Measurements from ENCODE around the gene DCAF10.
"Not testable (repeated sequence)": the region's sequence is repeated elsewhere in the genome, so short reads cannot be mapped to it uniquely, and the experiment has no call there.

DCAF10 gene, protein sequence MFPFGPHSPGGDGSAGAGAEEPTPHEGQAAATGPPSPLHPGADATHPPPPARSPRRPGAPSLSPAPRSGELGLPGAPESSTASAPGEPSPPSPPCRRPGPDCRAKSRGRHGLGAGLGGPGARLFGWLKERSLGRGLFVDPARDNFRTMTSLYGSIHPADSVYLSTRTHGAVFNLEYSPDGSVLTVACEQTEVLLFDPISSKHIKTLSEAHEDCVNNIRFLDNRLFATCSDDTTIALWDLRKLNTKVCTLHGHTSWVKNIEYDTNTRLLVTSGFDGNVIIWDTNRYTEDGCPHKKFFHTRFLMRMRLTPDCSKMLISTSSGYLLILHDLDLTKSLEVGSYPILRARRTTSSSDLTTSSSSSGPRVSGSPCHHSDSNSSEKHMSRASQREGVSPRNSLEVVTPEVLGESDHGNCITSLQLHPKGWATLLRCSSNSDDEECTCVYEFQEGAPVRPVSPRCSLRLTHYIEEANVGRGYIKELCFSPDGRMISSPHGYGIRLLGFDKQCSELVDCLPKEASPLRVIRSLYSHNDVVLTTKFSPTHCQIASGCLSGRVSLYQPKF

DNA sequence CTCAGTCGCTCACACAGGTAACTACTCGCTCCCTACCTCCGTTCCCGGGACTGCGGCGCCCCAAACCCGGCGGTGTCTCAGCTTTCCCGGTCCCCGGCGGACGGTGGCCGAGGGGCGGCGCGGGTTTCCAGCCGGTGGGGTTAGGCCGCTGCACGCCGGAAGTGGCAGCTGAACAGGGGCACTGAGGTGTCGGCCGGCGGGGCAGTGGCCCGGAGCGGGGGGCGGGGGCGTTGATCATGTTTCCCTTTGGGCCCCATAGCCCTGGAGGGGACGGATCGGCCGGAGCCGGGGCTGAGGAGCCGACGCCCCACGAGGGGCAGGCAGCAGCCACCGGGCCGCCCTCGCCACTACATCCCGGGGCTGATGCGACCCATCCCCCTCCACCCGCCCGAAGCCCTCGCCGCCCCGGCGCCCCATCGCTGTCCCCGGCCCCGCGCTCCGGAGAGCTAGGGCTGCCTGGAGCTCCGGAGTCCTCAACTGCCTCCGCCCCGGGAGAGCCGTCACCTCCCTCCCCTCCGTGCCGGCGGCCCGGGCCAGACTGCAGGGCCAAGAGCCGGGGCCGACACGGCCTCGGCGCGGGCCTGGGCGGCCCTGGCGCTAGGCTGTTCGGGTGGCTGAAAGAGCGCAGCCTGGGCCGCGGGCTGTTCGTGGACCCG lies at the start of gene DCAF10:
Gene DCAF10 (plus strand): TSS at position 167 of the 656 bp plus-strand sequence. CDS start 70 bp downstream, at position 237.
- peak; percentile 43 to 77 for DNase-seq

DNA sequence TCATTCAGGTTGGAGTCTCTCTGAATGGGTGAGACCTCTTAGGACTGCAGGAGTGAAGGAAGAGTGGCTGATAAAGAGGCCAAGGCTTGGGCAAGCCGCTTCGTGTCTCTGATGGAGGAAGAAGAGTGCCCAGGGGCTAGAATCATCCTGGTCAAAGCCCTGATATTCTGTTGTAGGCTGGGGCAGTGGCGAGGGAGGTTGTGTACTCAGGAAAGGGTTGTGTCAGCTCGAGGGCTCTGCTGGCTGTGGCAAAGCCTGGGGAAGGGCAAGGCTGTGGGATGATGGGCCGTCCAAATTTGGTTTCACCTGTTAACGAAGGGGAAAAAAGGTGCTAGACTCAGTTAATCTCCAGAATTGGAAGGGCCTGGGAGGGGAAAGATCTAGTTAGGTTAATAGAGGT lies 49.4 kb upstream of the DCAF10 start:
- DNase-seq, result no peak

DNA sequence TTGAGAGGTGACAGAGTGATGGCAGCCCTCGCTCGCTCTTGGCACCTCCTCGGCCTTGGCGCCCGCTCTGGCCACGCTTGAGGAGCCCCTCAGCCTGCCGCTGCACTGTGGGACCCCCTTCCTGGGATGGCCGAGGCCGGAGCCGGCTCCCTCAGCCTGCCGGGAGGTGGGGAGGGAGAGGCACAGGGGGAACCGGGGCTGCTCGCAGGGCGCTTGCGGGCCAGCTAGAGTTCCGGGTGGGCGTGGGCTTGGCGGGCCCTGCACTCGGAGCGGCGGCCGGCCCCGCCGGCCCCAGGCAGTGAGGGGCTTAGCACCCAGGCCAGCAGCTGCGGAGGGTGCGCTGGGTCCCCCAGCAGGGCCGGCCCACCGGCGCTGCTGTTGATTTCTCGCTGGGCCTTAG lies 48.9 kb upstream of the DCAF10 start:
- DNase-seq, result not testable (repeated sequence)

DNA sequence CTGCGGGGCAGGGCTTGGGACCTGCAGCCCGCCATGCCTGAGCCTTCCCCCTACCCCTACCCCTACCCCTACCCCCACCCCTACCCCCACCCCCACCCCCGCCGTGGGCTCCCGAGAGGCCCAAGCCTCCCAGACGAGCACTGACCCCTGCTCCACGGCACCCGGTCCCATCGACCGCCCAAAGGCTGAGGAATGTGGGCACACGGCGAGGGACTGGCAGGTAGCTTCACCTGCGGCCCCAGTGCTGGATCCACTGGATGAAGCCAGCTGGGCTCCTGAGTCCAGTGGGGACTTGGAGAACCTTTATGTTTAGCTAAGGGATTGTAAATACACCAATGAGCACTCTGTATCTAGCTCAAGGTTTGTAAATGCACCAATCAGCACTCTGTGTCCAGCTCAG lies 48.5 kb upstream of the DCAF10 start:
- DNase-seq, result not testable (repeated sequence)

DNA sequence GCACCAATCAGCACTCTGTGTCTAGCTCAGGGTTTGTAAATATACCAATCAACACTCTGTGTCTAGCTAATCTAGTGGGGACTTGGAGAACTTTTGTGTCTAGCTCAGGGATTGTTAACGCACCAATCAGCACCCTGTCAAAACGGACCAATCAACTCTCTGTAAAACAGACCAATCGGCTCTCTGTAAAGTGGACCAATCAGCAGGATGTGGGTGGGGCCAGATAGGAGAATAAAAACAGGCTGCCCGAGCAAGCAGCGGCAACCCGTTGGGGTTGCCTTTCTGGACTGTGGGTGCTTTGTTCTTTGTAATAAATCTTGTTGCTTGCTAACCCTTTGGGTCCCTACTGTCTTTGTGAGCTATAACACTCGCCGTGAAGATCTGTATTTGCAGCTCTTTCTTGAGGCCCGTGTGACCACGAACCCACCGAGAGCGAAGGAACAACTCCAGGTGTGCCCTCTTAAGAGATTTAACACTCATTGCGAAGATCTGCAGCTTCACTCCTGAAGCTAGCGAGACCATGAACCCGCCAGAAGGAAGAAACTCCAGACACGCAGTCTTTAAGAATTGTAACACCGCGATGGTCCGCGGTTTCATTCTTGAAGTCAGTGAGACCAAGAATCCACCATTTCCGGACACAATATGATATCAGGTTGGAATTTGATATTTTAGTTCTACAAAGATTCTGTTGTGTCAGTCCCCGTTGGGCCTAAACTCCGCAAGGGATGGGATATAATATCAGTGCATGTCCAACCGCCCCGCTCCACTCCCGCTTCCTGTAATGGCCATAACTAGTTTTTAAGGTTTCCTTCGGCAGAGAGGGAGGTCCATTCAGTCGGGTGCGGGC lies 47.7 kb upstream of the DCAF10 start:
- no peak for DNase-seq

DNA sequence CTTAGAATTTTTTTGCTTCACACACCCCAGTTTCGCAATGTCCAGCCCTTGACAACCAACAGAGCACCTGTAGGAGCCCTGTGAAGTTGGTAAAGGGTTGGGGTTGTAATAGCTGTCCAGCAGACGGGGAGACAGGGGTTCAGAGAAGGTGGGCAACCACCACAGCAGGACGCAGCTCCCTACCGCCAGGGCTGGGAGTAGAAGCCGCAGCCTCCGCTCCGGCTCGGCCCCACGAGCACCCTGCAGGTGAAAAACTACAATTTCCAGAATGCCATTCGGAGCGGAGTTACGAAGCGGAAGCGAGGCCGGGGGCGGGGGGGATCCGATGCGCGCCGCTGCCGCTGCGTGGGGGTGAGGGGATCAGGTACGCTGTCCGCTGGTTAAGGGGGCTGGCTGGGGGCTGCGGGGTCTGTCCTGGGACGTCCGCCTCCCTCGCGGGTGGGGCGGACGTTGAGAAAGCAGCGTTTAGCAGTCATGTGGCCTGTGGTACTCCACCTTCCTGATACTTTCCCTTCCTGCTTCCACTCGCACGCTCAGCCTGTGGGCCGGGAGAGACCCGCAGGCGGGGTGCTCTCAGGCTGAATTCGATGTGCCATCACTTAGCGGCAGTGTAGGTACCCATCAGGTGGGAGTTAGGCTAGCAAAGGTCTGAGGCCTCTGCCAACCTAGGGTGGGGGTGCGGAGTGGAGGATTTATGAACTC lies 47.0 kb upstream of the DCAF10 start, which contains the start of gene TRMT10B:
Gene TRMT10B (plus strand): TSS at position 317 of the 702 bp plus-strand sequence. CDS start 8,127 bp downstream, outside the sequence.
- DNase-seq, result peak; percentile 42 to 74

DNA sequence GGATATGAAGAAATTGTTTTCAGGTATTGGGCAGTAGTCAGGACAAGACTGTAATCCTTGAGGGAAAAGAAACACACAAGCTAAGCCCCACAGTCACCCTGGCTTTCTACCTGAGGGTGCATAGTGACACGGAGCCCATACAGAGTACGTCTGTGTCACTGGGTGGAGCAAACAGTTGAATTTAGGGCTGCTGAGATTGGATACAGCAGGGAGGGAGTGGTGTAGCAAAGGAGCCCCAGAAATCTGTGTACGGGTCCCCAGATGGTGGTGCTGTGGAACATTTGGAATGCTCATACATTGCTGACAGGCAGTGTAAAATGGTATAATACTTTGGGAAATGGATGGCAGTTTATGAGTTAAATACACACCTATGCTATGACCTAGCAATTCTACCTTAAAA lies 41.9 kb upstream of the DCAF10 start:
- no peak for DNase-seq

DNA sequence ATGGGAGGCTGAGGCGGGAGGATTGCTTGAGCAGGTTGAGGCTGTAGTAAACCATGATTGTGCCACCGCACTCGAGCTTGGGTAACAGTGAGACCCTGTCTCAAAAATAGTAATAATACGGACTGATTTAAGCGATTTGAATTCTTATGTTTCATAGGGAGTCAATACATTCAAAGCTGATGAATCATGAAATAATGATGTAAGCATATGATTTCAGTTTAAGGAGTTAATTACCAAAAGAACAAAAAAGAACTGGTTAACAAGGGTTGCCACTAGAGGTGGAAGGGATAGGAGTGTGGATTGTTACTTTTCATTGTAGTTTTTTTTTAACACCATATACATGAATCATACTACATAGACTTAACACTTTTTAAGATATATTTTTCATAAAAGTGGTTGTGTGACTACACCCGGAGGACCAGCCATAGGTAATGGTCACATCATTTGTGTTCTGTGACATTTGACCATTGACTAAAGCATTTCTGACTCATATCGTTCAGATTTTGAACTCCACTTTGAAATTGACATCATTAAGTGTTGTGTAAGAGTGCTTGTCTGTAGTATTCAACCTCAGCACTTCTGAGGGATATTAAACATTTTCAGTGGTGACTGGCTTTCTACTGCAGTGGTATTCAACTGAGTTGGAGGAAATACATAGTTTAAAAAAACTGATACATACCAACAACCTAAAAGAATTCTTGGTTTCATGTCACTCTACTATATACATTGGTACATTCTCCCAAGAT lies 40.0 kb upstream of the DCAF10 start:
- no peak for DNase-seq

DNA sequence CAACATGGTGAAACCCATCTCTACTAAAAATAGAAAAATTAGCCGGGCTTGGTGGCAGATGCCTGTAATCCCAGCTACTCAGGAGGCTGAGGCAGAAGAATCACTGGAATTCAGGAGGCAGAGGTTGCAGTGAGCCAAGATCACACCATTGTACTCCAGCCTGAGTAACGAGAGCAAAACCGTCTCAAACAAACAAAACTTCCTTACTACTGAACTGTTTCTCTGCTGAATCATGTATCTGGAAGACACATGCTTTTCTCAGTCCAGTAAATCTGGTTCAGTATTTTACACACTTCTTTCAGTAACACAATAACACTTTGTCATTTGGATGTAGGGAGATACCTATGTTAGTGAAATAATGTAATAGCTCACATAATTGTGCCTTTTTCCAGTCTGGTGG lies 39.1 kb upstream of the DCAF10 start:
- no peak for DNase-seq

DNA sequence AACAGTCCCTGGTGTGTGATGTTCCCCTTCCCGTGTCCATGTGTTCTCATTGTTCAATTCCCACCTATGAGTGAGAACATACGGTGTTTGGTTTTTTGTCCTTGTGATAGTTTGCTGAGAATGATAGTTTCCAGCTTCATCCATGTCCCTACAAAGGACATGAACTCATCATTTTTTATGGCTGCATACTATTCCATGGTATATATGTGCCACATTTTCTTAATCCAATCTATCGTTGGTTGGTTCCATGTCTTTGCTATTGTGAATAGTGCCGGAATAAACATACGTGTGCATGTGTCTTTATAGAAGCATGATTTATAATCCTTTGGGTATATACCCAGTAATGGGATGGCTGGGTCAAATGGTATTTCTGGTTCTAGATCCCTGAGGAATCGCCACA lies 35.3 kb upstream of the DCAF10 start:
- DNase-seq, result not testable (repeated sequence)

DNA sequence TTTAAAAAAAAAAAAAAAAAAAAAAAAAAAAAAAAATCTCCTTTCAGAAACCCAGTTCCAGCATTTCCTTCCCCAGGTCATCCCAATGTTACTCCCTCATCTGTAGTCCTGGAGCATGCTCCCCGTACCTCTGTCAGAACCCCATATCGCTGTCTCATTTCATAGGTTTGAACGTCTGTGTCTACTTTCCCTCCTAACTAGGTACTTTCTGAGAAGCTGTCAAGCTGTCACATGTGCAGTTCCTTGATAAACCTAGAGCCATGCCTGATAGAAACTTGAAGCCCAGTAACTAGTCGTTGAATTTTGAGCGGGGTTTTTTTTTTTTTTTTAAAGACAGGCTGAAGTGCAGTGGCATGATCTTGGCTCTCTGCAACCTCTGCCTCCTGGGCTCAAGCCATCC lies 31.3 kb upstream of the DCAF10 start:
- no peak for DNase-seq

DNA sequence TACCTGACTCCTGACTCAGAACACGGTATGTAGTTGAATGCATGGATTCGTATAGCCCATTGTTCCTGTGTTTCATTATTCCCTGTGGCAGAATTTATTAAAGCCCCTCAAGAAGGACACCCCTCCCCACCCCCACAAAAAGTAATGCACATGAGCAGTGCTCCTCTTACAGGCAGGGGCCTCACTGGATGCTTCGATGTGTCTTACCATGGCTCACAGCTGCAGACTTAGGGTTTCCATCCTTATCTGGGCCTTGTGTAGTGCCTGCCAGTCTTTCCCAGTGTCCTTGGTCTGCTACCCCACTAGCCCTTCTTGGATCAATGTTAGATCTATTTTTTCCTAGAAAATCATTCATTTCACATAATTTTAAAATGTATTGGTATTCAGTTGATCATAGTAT lies 30.6 kb upstream of the DCAF10 start:
- DNase-seq, result no peak

DNA sequence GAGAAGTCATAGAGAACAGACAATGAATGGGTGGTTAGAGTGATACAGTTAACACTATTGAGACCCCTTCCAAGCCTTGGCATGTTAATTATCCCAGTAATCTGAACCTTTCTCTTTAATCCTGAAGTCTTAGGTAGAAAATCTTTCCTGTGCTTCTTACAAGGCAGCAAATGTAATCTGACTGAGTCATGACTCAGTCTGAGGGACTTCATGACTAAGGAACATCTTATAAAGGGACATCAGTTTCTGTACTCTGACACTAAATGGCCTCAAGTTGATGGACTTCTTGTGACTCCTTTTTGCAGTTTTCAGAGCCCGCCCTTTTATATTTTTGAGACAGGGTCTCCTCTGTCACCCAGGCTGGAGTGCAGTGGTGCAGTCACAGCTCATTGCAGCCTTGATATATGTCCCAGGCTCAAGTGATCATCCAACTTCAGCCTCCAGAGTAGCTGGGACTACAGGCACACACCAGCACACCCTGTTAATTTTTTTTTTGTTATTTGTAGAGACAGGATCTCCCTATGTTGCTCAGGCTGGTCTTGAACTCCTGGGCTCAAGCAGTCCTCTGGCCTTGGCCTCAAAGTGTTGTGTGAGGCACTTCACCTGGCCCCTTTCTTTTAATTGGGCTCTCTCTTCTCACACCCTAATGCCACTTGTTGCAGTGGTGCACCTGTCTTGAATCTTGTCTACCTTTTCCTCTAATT lies 25.2 kb upstream of the DCAF10 start:
- no peak for DNase-seq

DNA sequence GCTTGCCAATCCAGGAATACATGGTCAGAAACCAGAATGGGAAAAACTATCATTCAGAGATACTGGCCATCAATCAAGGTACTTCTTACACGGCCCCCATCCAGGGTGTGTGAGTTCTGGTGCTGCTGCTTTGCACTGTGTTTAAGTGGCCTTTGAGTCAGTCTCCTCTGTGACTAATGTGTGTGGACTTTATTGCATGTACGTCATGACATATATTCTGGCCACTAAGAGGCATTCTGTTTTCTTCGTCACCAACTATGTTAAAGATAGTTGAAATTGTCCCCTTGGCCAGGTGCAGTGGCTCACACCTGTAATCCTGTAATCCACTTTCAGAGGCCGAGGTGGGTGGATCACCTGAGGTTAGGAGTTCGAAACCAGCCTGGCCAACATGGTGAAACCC lies 24.3 kb upstream of the DCAF10 start:
- DNase-seq, result no peak

DNA sequence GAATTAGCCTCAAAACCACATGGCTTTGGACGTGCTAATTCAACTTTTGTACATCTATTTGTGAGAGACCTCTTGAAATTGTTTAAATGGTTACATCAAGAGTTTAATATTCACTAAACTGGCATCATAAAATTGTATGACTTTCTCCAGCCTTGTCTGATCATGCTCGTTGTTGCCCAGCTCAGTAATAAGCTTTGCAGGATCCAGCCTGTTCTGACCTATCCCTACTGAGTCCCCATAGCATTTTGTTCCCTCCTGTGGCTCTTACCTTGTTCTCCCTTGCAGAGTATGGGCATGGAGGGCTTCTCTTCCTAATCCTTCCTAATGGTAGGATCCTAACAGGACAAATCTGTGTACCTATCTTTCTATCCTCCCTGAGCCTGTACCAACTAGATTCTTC lies 22.1 kb upstream of the DCAF10 start:
- DNase-seq, result no peak

DNA sequence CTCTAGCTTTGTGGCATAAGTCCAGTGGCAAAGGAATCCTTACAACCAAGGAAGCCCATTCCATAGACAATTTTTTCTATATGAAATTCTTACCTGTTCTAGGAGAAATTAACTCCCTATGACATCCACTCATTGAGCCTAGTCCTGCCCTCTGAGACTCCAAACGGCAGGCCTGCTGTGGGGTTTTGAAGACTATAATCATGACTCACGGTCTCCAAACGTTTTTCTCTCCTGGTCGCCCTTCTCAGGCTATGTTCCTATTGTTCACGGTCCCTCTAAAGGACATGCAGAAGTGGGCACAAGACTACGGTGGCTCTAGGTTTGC lies 16.3 kb upstream of the DCAF10 start:
- no peak for DNase-seq

DNA sequence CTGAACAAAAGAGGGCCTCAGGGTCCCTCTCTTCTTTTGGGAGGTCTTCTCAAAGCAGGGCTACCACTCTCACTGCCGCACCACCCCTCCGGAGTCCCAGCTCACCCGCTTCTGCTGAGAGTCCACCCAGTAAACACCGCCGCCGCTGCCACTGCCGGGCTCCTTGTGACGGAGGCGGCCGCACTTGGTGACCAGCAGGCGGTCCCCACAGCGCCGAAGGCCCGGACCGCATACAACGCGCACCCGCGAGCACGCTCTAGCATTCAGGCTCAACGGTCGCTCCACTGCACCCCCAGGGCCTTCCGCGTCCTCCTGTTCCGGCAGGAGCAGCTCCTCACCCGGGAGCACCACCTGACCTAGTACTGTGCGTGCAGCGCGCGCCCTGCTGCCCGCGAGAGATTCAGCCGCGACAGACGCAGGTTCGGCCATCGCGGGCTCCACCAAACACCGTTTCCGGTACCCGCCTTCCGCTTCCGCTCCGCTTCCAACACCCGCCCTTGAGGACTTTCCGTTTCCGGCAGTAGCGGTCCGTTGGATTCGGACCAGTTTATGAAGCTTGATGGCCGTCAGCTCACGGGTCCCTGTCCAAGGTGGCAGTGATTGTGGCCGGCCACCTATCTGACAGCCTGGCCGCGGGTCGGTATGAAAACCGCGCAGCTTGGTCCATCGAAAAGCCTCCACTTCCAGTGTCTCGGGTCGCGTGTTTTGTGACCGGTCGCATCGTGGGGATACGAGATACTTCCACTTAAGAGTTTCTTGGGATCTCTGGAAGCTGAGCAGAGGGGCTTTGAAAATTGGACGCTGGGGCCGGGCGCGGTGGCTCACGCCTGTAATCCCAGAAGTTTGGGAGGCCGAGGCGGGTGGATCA lies 15.7 kb upstream of the DCAF10 start, which contains the start of gene EXOSC3:
Gene EXOSC3 (minus strand): TSS at position 449 of the 868 bp plus-strand sequence. CDS start 20 bp downstream, at position 429.
- peak; percentile 79 to 85 for DNase-seq

DNA sequence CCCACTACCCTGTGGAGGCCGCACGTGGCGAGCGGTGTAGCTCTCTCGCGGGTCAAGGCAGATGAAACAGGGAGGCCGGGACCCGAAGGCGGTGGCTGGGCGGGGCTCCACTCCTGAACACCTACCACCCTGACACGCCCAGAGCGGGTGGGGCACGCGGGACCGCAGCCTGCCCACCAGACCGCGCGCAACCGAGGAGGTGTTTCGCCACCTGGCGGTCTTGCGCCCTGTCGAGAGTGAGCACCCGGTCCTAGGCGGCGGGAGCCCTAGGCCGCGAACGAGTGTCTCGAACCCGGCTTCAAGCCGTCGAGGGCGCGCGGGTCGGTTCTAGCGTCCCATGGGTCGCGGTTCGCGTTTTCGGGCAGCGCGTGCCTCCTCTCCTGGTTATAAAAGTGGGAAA lies 13.5 kb upstream of the DCAF10 start:
- DNase-seq, result no peak

DNA sequence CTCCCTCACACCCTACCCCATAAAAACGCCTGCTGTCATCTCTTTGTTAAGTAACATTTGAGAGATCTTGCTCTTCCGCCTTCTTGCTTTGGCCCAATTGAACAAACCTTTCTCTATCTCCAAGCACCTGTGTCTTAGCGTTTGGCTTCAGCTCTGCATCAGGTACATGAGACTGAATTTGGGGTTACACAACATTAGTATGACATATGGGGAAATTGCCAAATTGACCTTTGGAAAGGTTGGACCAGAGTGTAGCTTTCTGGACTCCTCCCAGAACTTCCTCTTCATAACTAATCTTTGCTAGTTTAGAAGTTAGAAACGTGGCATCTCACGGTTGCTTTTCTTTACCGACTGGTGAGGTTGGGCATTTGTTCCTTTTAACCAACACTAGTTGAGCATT lies 12.3 kb upstream of the DCAF10 start:
- no peak for DNase-seq

DNA sequence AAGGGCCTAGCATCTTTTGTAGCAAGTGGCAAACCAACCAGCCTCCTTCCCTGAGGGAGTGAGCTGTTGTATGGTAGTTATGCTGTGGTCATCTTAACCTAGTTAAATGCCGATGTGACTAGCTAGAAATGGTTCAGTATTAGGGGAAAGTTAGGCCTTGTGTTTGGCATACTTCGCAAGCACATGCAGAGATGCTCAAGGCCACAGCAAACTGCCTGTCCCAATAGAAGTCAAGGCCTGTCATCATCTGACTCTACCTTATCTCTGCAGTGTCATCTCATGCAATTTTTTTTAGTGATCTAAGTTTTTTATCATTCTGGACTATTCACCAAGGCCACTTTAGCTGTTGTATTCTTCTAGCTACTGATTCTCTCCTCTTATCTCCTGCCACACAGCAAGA lies 10.5 kb upstream of the DCAF10 start:
- DNase-seq, result no peak

Measured in NCI-H524 (cell line).